HG03095 (cell line): Measurements from ENCODE around the gene RAB35.

Experiments used
- ATAC-seq: cut with Tn5 transposase; IDR thresholded peaks from one replicate; pipeline ENCODE4 v1.9.1; 2021; ENCODE audit warnings: moderate library complexity; ENCODE audit not compliant: unreplicated experiment

The RAB35 gene

GRCh38 chr12:120090206-120090605, 26.3 kb downstream of the RAB35 start:
- ATAC-seq, result no peak

GRCh38 chr12:120089796-120090195, 26.8 kb downstream of the RAB35 start:
- ATAC-seq, result no peak

GRCh38 chr12:120089105-120089504, 27.4 kb downstream of the RAB35 start:
- no peak for ATAC-seq

GRCh38 chr12:120086801-120087621, 29.5 kb downstream of the RAB35 start:
- peak; percentile 94 for ATAC-seq

- ATAC-seq, result no peak
Measured at GRCh38 chr12:120085920-120086645, 30.5 kb downstream of the RAB35 start.

- ATAC-seq, result no peak
Measured at GRCh38 chr12:120081641-120082040, 34.9 kb downstream of the RAB35 start.

- ATAC-seq, result no peak
Measured at GRCh38 chr12:120079411-120080400, 36.8 kb downstream of the RAB35 start.

GRCh38 chr12:120078868-120079267, 37.7 kb downstream of the RAB35 start:
- no peak for ATAC-seq

- no peak for ATAC-seq
Measured at GRCh38 chr12:120077260-120077659, 39.3 kb downstream of the RAB35 start.

GRCh38 chr12:120076651-120077050, 39.9 kb downstream of the RAB35 start:
- ATAC-seq, result no peak

GRCh38 chr12:120075034-120075616, 41.4 kb downstream of the RAB35 start:
- ATAC-seq, result no peak

GRCh38 chr12:120072472-120073249, 43.9 kb downstream of the RAB35 start:
- no peak for ATAC-seq

GRCh38 chr12:120071493-120072020, 45.0 kb downstream of the RAB35 start:
- no peak for ATAC-seq

- ATAC-seq, result no peak
Measured at GRCh38 chr12:120069278-120069677, 47.3 kb downstream of the RAB35 start.

GRCh38 chr12:120067901-120068300, 48.7 kb downstream of the RAB35 start:
- no peak for ATAC-seq

GRCh38 chr12:120067084-120067869, 49.3 kb downstream of the RAB35 start:
- no peak for ATAC-seq

GRCh38 chr12:120066341-120066740, 50.2 kb downstream of the RAB35 start:
- ATAC-seq, result no peak

- no peak for ATAC-seq
Measured at GRCh38 chr12:120065472-120065871, 51.1 kb downstream of the RAB35 start.
